Measurements from ENCODE around the gene NMNAT3. TPM values are rescaled to one million over a fixed set of nuclear protein-coding genes. Genes with fewer than 3 reads are reported as not detected.

Gene NMNAT3
- total RNA-seq = 11.0 to 13.6 TPM (median 11.8 TPM) in 3 replicates

DNA sequence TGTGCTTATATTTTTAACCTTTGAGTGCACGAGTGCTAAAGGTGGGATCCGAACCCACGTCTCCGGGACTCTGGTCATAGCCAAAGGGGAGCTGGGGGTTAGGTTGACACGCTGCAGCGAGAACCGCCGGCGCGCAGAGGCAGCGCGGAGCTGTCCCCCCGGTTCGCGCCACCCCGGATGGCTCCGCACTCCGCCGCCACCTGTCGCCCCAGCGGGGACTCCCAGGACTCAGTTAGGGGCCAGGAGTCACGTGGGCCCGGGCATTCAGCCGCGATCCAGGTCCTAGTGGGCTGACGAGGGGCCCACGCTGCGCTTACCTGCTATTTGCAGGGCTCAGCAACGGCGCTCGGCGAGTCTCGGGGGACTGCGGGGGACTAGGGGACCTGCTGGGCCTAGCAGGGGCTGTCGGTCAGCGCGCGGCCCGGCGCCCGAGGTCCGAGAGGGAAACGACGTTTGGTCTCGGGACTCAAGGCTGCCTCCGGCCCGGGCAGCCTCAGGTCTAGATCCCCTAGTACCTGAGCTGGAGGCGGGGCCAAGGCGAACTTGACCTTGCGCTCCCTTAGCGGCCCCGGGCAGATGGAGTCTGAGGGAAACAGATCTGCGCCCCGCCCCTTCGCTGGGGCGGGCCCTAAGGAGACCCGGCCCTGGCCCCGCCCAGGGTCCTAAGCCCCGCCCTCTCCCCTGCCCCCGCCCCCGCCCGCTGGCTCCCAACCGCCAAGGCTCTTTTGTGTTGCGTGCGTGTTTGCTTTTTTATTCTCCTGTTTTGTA lies at the start of gene NMNAT3:
Gene NMNAT3, minus strand, starts transcription at position 585 of the 768 bp plus-strand sequence. CDS start 50,248 bp downstream, outside the sequence.
- Mint-ChIP-seq H3K4me1 (peaks cover 13% of the 10 kb centered on the region), H3K27me3 (ENCODE audit: low read depth) (peaks cover 13% of the 10 kb centered on the region), H3K36me3 (no peaks in the 10 kb centered on the region), H3K4me3 (peak within 1 kb of the TSS; percentile 75), H3K27ac (peak within 1 kb of the TSS; percentile 35), H3K9me3 (no peaks in the 10 kb centered on the region)
- TF ChIP-seq, protein P1, sequence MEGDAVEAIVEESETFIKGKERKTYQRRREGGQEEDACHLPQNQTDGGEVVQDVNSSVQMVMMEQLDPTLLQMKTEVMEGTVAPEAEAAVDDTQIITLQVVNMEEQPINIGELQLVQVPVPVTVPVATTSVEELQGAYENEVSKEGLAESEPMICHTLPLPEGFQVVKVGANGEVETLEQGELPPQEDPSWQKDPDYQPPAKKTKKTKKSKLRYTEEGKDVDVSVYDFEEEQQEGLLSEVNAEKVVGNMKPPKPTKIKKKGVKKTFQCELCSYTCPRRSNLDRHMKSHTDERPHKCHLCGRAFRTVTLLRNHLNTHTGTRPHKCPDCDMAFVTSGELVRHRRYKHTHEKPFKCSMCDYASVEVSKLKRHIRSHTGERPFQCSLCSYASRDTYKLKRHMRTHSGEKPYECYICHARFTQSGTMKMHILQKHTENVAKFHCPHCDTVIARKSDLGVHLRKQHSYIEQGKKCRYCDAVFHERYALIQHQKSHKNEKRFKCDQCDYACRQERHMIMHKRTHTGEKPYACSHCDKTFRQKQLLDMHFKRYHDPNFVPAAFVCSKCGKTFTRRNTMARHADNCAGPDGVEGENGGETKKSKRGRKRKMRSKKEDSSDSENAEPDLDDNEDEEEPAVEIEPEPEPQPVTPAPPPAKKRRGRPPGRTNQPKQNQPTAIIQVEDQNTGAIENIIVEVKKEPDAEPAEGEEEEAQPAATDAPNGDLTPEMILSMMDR (IDR thresholded peaks at IDR 0.05; ENCODE audit: unreplicated experiment) = no peak
- DNase-seq (ENCODE audit: low spot score in 2 of 2, unreplicated experiment in 2 of 2) = peak; percentile 67 to 81

DNA sequence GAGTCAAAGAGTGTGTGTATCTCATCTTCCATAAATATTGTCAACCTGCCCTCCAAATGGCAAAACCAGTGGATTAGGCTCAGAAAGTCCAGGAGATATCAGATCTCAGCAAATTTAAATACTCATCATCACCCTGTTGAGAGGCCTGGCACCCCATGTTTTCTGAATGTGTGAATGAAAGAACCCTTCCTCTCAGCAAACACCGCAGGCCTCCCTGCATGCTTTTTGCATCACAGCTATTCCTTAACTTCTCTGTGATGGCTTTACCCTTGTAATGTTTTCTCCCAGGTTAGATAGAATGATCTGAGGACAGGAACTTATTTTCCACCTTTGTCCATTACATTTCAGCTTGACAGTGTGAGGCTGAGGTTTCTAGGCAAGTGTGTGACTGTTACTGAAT lies 43.6 kb upstream of the NMNAT3 start:
- Mint-ChIP-seq H3K36me3 (no peaks in the 10 kb centered on the region), H3K27ac (no peak overlapping the region), H3K27me3 (ENCODE audit: low read depth) (peaks cover 8% of the 10 kb centered on the region), H3K9me3 (no peaks in the 10 kb centered on the region), H3K4me1 (no peaks in the 10 kb centered on the region), H3K4me3 (no peak overlapping the region)
- TF ChIP-seq, protein P1 (IDR thresholded peaks at IDR 0.05; ENCODE audit: unreplicated experiment) = no peak
- DNase-seq (ENCODE audit: low spot score in 2 of 2, unreplicated experiment in 2 of 2) = no peak

DNA sequence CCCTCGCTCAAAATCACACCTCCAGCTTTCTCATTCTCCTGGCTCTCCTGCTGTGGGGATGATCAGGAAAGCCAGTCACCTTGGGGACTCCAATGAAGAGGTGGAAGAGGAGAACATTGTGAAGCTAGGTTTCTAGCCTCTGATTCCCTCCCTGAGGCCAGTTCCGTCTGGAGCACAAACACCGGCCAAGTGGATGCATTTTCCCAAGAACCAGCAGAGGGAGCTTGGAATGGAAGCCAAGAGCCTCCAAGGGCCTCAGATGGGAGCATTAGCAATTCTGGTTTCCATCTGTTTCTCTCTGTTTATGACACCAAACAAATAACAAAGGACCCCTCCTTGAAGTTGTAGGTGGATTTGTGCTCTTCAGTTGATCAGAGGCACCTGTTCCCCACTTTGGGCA lies 40.6 kb upstream of the NMNAT3 start:
- Mint-ChIP-seq H3K4me3 (no peak overlapping the region), H3K27ac (no peak overlapping the region), H3K27me3 (ENCODE audit: low read depth) (peaks cover 6% of the 10 kb centered on the region), H3K9me3 (no peaks in the 10 kb centered on the region), H3K36me3 (no peaks in the 10 kb centered on the region), H3K4me1 (peaks cover 3% of the 10 kb centered on the region)
- no peak for DNase-seq (ENCODE audit: low spot score in 2 of 2, unreplicated experiment in 2 of 2)
- TF ChIP-seq, protein P1 (IDR thresholded peaks at IDR 0.05; ENCODE audit: unreplicated experiment) = no peak

DNA sequence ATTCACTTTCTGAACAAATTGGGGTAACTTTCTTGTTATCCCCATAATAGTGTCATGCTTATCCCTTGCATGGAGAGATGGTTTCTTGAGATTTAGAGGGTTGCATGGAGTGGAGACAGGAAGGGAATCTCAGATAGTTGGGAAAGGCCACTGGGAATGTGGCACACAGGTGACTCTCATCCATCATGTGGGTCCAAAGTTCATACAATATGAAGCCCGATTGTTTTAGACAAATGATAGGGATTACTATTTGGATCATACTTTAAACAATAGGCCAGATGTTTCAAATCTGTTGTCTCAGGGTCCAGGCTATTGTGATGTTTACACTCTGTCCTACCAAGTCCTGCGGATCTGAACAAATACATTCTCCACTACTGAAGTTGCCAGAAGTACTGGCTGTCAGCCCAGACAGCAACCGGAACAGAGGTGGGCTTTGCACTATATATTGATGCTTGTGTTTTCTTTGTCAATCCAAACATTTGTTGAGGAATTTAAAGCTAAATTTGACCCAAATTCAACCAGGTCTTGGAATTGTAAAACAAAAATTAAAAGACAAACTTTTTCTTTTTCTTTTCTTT lies 39.2 kb upstream of the NMNAT3 start:
- no peaks in the 10 kb centered on the region for H3K9me3 Mint-ChIP-seq
- no peak overlapping the region for H3K4me3 Mint-ChIP-seq
- H3K36me3 Mint-ChIP-seq = no peaks in the 10 kb centered on the region
- H3K4me1 Mint-ChIP-seq = peaks cover 3% of the 10 kb centered on the region
- TF ChIP-seq, protein P1 (IDR thresholded peaks at IDR 0.05; ENCODE audit: unreplicated experiment) = no peak
- no peak overlapping the region for H3K27ac Mint-ChIP-seq
- DNase-seq (ENCODE audit: low spot score in 2 of 2, unreplicated experiment in 2 of 2) = no peak
- no peaks in the 10 kb centered on the region for H3K27me3 Mint-ChIP-seq (ENCODE audit: low read depth)

DNA sequence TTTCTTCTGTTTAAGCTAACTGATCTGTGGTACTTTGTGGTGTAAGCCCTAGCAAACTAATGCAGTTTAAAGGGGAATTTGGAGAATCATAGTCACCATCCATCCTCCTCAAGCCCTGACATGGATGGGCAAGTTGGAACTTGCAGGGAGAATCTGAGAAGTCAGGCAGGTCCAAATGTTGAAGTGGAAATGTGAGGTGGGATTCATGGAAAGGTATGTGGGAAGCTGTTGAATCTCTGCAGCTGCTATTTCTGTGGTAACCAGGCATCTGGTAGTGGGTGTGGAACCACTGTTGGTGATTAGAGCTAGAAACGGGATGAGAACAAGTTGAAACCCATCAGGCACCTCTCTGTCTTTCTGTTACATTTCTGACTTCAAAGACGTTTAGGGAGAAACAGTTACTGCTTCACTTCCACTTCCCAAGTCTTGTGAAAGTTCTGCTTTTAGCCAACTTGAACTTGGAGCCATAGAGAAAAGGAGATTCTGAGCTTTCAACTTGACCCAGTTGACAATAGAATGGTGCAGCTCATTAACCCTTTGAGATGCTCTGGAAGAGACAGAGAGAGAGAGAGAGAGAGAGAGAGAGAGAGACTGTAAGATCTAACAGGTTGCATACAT lies 38.1 kb upstream of the NMNAT3 start:
- H3K4me3 Mint-ChIP-seq = no peak overlapping the region

More for the DNA sequence above, 38.1 kb upstream of the NMNAT3 start:
- Mint-ChIP-seq H3K27me3 (ENCODE audit: low read depth) (peaks cover 6% of the 10 kb centered on the region), H3K4me1 (peaks cover 3% of the 10 kb centered on the region), H3K27ac (no peak overlapping the region), H3K9me3 (no peaks in the 10 kb centered on the region), H3K36me3 (no peaks in the 10 kb centered on the region)
- TF ChIP-seq, protein P1 (IDR thresholded peaks at IDR 0.05; ENCODE audit: unreplicated experiment) = no peak
- no peak for DNase-seq (ENCODE audit: low spot score in 2 of 2, unreplicated experiment in 2 of 2)

All from mesothelial cell of epicardium (in vitro differentiated cells).